HEK293T (cell line): ENCODE measurements around the gene AMY2B.

Source experiments
- ARNT ChIP-seq: fragments of 450-650 bp; IDR thresholded peaks from 2 replicates; pipeline ENCODE4 v1.6.1; 2017; ENCODE audit warnings: mild to moderate bottlenecking
- BHLHE40 ChIP-seq: fragments of 450-650 bp; IDR thresholded peaks from 2 replicates; pipeline ENCODE4 v1.6.1; 2016; ENCODE audit warnings: mild to moderate bottlenecking, moderate library complexity, borderline replicate concordance
- CTBP1 ChIP-seq: fragments of 450-650 bp; IDR thresholded peaks from 2 replicates; pipeline ENCODE4 v1.6.1; 2016; ENCODE audit warnings: borderline replicate concordance
- FOXA1 ChIP-seq: fragments of 450-650 bp; IDR thresholded peaks from 2 replicates; pipeline ENCODE4 v1.6.1; 2016; ENCODE audit warnings: mild to moderate bottlenecking
- FOXK2 ChIP-seq: fragments of 450-650 bp; IDR thresholded peaks from 2 replicates; pipeline ENCODE4 v1.6.1; 2016; ENCODE audit warnings: mild to moderate bottlenecking
- FOXM1 ChIP-seq: fragments of 450-650 bp; IDR thresholded peaks from 2 replicates; pipeline ENCODE4 v1.6.1; 2017; ENCODE audit warnings: mild to moderate bottlenecking, borderline replicate concordance
- HDGF ChIP-seq: fragments of 450-650 bp; IDR thresholded peaks from 2 replicates; pipeline ENCODE4 v1.6.1; 2017; ENCODE audit warnings: antibody characterized with exemption, borderline replicate concordance
- SP1 ChIP-seq: fragments of 450-650 bp; IDR thresholded peaks from 2 replicates; pipeline ENCODE4 v1.6.1; 2017
- TARDBP ChIP-seq: fragments of 450-650 bp; IDR thresholded peaks from 2 replicates; pipeline ENCODE4 v1.6.1; 2016

DNA sequence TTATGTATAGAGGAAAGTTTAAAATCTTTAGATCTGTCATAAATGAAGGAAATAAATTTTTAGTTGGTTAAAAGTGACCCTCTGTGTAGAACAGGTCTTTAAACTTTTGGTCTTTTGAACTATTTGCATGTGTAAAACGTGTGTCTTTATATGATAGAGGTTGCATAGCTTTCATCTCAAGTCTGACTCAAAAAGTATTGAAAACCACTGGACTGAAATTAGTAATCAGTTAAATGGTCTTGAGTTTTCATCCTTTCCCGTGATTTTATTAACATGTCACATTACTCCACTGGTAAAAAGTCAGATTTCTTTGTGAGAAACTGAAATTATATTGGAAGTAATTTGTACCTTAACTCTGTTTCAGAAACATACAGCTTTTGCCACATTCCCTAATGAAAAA, 44.1 kb upstream of the AMY2B start:
- TF ChIP-seq BHLHE40, result no peak
- no peak for TF ChIP-seq FOXM1
- TF ChIP-seq SP1, result no peak
- TF ChIP-seq ARNT, result no peak
- no peak for TF ChIP-seq HDGF
- TF ChIP-seq FOXK2, result no peak
- TF ChIP-seq TARDBP, result no peak
- no peak for TF ChIP-seq CTBP1
- TF ChIP-seq FOXA1, result no peak
